ENCODE measurements around the gene ZBTB11. TPM values are rescaled to one million over a fixed set of nuclear protein-coding genes. Genes with fewer than 3 reads are reported as not detected.

The ZBTB11 gene
- total and polyA plus RNA-seq, 2 of the 13 experiments (the other 11 are each of a cell fraction or from before 2014, with no cell fraction given), result 5.9 to 18.1 TPM

- Histone ChIP-seq H3K4me3 (replicated peaks in 1 of 3; ENCODE audit: insufficient read depth in 1 of 3, low read depth in 2 of 3, low read length in 3 of 3) (peak overlapping the region in 2 of 3 experiments; percentile 19 to 31; a peak in 2 of 6 replicates), H3K4me2 (ENCODE audit: low read depth, low read length) (peak overlapping the region; percentile 43), H3K36me3 (replicated peaks in 1 of 2; ENCODE audit: control insufficient read depth in 1 of 2, insufficient read depth in 2 of 2, low read length in 2 of 2) (no peaks in the 10 kb centered on the region), H3K79me2 (ENCODE audit: insufficient read depth, low read length) (no peaks in the 10 kb centered on the region), H3K4me1 (ENCODE audit: insufficient read depth, low read length) (peaks cover 22% of the 10 kb centered on the region), H3K9me3 (ENCODE audit: low read length) (no peaks in the 10 kb centered on the region), H3K27ac (ENCODE audit: extremely low read length, insufficient read depth, low read length) (no peak overlapping the region), H2AFZ (ENCODE audit: low read length) (no peak overlapping the region), H3K9ac (ENCODE audit: insufficient read depth, low read depth, low read length) (no peak overlapping the region), H3K27me3 (ENCODE audit: control insufficient read depth in 1 of 2, insufficient read depth in 2 of 2, low read length in 2 of 2) (peaks cover 0 to 21% of the 10 kb centered on the region in 2 experiments; a peak in 3 of 5 replicates), H4K20me1 (ENCODE audit: insufficient read depth, low read length) (no peaks in the 10 kb centered on the region)
- FAIRE-seq (peak; percentile 62), ATAC-seq (peak; percentile 87), DNase-seq (ENCODE audit: low spot score) (peak; percentile 35)
- WGBS (ENCODE audit: low lambda C conversion rate), result 43% methylated on average over 10 of the region's 10 CpGs
- in situ Hi-C loops (cut with HindIII; ENCODE audit: extremely low pct_ligation_motif_present, low pct_unique_long_range_greater_than_20kb) (loop anchor here (5.0 to 25.0 kb wide), 3 partner anchors 66 to 576 kb away; partner anchors contain the start of gene PCNP), intact Hi-C loops (cut with micrococcal nuclease; ENCODE audit: unreplicated experiment) (loop anchor here (5.0 to 10.0 kb wide), 3 partner anchors 124 to 426 kb away; partner anchors contain the start of gene SENP7)
- ChIA-PET POLR2A (interaction anchor here (1.4 kb wide), 1 partner anchor 65 kb away, joined by 4 read pairs; no protein-coding TSS in a partner anchor), CTCF (ENCODE audit: low intra/inter-chr PET ratio, low total read pairs) (no interaction called here)
- no peak for TF ChIP-seq ATF7 (IDR thresholded peaks at IDR 0.05)
- no peak for TF ChIP-seq ATF7 (CRISPR knock-in tag; IDR thresholded peaks at IDR 0.05)
- TF ChIP-seq RORA (CRISPR knock-in tag; IDR thresholded peaks at IDR 0.05), result no peak
- peak; percentile 69 for TF ChIP-seq CTCF (CRISPR knock-in tag; IDR thresholded peaks at IDR 0.05)
- TF ChIP-seq TEAD2 (CRISPR knock-in tag; IDR thresholded peaks at IDR 0.05), result no peak
- TF ChIP-seq ZSCAN20 (CRISPR knock-in tag; IDR thresholded peaks at IDR 0.05; ENCODE audit: borderline replicate concordance), result no peak
- no peak for TF ChIP-seq ZFP36 (IDR thresholded peaks at IDR 0.05; ENCODE audit: borderline replicate concordance, low read depth, low read length, partially characterized antibody)
- TF ChIP-seq MYNN (CRISPR knock-in tag; IDR thresholded peaks at IDR 0.05; ENCODE audit: low read depth), result no peak
- TF ChIP-seq ZEB1 (IDR thresholded peaks at IDR 0.05; ENCODE audit: insufficient replicate concordance, low read depth), result no peak
- TF ChIP-seq STAG1 (CRISPR knock-in tag; IDR thresholded peaks at IDR 0.05), result peak; percentile 73
- no peak for TF ChIP-seq PREB (CRISPR knock-in tag; IDR thresholded peaks at IDR 0.05)
- TF ChIP-seq HNF4A (CRISPR knock-in tag; IDR thresholded peaks at IDR 0.05), result no peak
- no peak for TF ChIP-seq ELF3 (CRISPR knock-in tag; IDR thresholded peaks at IDR 0.05)
- no peak for TF ChIP-seq HMGA1 (CRISPR knock-in tag; conservative IDR thresholded peaks at IDR 0.05)
- no peak for TF ChIP-seq ZNF292 (CRISPR knock-in tag; IDR thresholded peaks at IDR 0.05; ENCODE audit: borderline replicate concordance, low read depth)
- TF ChIP-seq ISL2 (CRISPR knock-in tag; IDR thresholded peaks at IDR 0.05), result no peak
- BruUV-seq (replicated peaks), result no TSS peak
These were observed 38.6 kb downstream of the ZBTB11 start for GRCh38 chr3:101638261-101638745.

Data from HepG2 (cell line).